Tibial nerve (tissue), 3 donors: ENCODE results near the gene TRAPPC2.

Experiments
- POLR2A ChIP-seq, 2 donors: fragments of 450-650 bp; IDR thresholded peaks; one replicate each; pipeline ENCODE4 v1.6.1; 2017; ENCODE audit warnings: antibody characterized with exemption in 2 of 2, mild to moderate bottlenecking in 2 of 2, moderate library complexity in 2 of 2
- TF ChIP-seq, protein P1 (sequence below), 5 experiments: fragments of 200-600 bp in 3 of 5; fragments of 450-650 bp in 2 of 5; sonication (generic) in 3 of 5; IDR thresholded peaks; one replicate each; pipeline ENCODE4 v1.5.1; 2016 to 2019; ENCODE audit warnings: antibody characterized with exemption in 5 of 5, mild to moderate bottlenecking in 3 of 5, moderate library complexity in 2 of 5

- TF ChIP-seq, protein P1, sequence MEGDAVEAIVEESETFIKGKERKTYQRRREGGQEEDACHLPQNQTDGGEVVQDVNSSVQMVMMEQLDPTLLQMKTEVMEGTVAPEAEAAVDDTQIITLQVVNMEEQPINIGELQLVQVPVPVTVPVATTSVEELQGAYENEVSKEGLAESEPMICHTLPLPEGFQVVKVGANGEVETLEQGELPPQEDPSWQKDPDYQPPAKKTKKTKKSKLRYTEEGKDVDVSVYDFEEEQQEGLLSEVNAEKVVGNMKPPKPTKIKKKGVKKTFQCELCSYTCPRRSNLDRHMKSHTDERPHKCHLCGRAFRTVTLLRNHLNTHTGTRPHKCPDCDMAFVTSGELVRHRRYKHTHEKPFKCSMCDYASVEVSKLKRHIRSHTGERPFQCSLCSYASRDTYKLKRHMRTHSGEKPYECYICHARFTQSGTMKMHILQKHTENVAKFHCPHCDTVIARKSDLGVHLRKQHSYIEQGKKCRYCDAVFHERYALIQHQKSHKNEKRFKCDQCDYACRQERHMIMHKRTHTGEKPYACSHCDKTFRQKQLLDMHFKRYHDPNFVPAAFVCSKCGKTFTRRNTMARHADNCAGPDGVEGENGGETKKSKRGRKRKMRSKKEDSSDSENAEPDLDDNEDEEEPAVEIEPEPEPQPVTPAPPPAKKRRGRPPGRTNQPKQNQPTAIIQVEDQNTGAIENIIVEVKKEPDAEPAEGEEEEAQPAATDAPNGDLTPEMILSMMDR (IDR thresholded peaks at IDR 0.05): no peak
- TF ChIP-seq POLR2A (IDR thresholded peaks at IDR 0.05): no peak
These were observed 17.7 kb upstream of the TRAPPC2 start for GRCh38 chrX:13752141-13752540.
